HG03565 (cell line): ENCODE measurements around the gene SPANXN1.
"Not testable (repeated sequence)": the region's sequence is repeated elsewhere in the genome, so short reads cannot be mapped to it uniquely, and the experiment has no call there.

Experiments
- ATAC-seq: cut with Tn5 transposase; IDR thresholded peaks from one replicate; pipeline ENCODE4 v1.9.1; 2021; ENCODE audit warnings: mild to moderate bottlenecking, moderate library complexity; ENCODE audit not compliant: unreplicated experiment

The SPANXN1 gene, protein sequence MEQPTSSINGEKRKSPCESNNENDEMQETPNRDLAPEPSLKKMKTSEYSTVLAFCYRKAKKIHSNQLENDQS

DNA sequence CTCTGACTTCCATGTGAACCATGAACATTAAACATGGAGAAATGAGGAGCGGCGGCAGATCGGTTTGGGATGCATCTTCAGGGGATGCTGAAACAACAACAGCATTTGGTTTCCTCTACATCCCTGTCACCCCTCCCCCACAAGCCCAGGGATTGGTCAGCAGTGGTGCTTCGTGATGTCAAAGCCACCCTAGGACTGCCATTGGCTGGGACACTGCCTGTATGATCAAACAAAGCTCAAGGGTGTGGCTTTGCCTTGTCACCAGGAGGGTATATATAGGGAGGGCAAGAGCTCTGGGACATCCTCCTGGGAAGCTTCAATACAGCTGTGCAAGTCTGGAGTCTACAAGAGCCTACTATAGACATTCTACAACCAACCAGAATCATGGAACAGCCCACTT, at the start of gene SPANXN1:
TSS of gene SPANXN1 (plus strand) at position 301 of the 400 bp plus-strand sequence. CDS start at position 385, 84 bp downstream.
- ATAC-seq, result not testable (repeated sequence)

DNA sequence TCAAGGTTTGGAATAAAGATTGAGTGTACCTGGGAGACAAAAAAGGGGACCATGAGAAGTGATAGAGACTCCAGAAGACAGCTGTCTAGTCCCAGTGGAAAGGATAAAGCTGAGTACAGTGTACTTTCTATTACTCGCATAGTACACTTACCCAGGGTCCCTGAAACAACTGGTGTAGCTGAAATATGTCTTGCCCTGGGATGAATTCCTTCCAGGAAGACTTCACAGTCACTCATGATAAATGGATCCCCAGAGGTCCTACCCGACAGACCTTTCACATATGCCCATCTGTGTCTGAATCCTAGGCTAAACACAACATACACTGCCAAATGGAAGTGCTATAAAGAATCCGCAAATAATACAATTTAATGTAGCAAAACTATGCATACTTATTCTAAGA, 48.2 kb upstream of the SPANXN1 start:
- no peak for ATAC-seq

DNA sequence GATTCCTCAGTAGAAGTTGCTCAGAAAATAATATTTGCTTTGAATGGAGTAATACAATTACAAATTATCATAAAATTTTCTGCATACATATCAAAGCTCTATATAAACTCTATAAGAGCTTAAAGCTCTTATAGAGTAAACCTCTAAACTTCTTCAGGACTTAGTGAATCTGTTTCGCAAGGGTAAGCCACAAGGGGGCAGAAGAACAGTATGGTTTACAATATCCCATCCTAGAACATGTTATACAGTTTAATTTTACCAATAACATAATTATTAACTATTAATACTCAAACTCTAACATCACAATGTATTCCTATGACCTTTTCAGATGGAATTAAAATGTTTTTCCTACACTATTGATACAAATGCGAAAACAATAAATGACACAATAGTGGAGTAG, 33.8 kb upstream of the SPANXN1 start:
- no peak for ATAC-seq

DNA sequence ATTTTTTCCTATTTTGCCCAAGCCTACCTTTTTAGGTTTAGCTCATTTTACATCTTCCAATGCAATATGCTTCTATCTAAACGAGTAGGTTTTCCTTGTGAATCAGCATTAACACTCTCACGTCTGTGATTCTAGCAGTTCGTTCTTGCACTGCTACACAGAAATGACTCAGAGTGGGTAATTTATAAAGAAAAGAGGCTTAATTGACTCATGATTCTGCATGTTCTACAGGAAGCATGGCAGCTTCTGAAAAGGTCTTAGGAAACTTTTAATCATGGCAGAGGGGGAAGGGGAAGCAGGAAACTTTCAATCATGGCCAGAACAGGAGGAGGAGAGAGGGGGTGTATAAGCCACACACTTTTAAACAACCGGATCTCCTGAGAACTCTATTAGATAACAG, 44.9 kb downstream of the SPANXN1 start:
- ATAC-seq, result no peak
